ENCODE data around the gene CLEC16A.

CLEC16A gene

GRCh38 chr16:11073407-11073999 is 129.1 kb downstream of the CLEC16A start:
- no peaks in the 10 kb centered on the region for H3K9me3 Mint-ChIP-seq
- H3K27me3 Mint-ChIP-seq, result no peaks in the 10 kb centered on the region
- no peak overlapping the region for H3K4me3 Mint-ChIP-seq
- H3K27ac Mint-ChIP-seq, result peak overlapping the region; percentile 61
- peaks cover 79% of the 10 kb centered on the region for H3K4me1 Mint-ChIP-seq
- DNase-seq (no peak), ATAC-seq (no peak)
- H3K36me3 Mint-ChIP-seq (ENCODE audit: low read depth), result peaks cover 16% of the 10 kb centered on the region

GRCh38 chr16:11074131-11074530 is 129.8 kb downstream of the CLEC16A start:
- no peak for ATAC-seq
- no peak overlapping the region for H3K4me3 Mint-ChIP-seq
- no peak overlapping the region for H3K27ac Mint-ChIP-seq
- no peaks in the 10 kb centered on the region for H3K9me3 Mint-ChIP-seq
- peaks cover 15% of the 10 kb centered on the region for H3K36me3 Mint-ChIP-seq (ENCODE audit: low read depth)
- H3K4me1 Mint-ChIP-seq, result peaks cover 85% of the 10 kb centered on the region
- no peaks in the 10 kb centered on the region for H3K27me3 Mint-ChIP-seq
- DNase-seq, result no peak

GRCh38 chr16:11075163-11075562 is 130.8 kb downstream of the CLEC16A start:
- Mint-ChIP-seq H3K4me1 (peaks cover 95% of the 10 kb centered on the region), H3K9me3 (no peaks in the 10 kb centered on the region), H3K36me3 (ENCODE audit: low read depth) (peaks cover 12% of the 10 kb centered on the region), H3K27me3 (no peaks in the 10 kb centered on the region), H3K4me3 (no peak overlapping the region), H3K27ac (peak overlapping the region; percentile 90)
- DNase-seq, result no peak
- ATAC-seq, result no peak

- peaks cover 14% of the 10 kb centered on the region for H3K36me3 Mint-ChIP-seq (ENCODE audit: low read depth)
- H3K27me3 Mint-ChIP-seq, result no peaks in the 10 kb centered on the region
- H3K9me3 Mint-ChIP-seq, result no peaks in the 10 kb centered on the region
- peaks cover 99% of the 10 kb centered on the region for H3K4me1 Mint-ChIP-seq
- peak; percentile 76 for ATAC-seq
- peak overlapping the region; percentile 39 for H3K4me3 Mint-ChIP-seq
- H3K27ac Mint-ChIP-seq, result peak overlapping the region; percentile 90
- DNase-seq, result peak; percentile 76
These were observed 132.1 kb downstream of the CLEC16A start for GRCh38 chr16:11076259-11077018.

GRCh38 chr16:11078812-11079459 is 134.6 kb downstream of the CLEC16A start:
- H3K4me3 Mint-ChIP-seq, result peak overlapping the region; percentile 66
- ATAC-seq, result no peak
- H3K4me1 Mint-ChIP-seq, result peaks cover 97% of the 10 kb centered on the region
- H3K36me3 Mint-ChIP-seq (ENCODE audit: low read depth), result peaks cover 16% of the 10 kb centered on the region
- no peaks in the 10 kb centered on the region for H3K27me3 Mint-ChIP-seq
- H3K27ac Mint-ChIP-seq, result peak overlapping the region; percentile 90
- no peak for DNase-seq
- no peaks in the 10 kb centered on the region for H3K9me3 Mint-ChIP-seq

GRCh38 chr16:11079652-11080187 is 135.4 kb downstream of the CLEC16A start:
- ATAC-seq (peak; percentile 31), DNase-seq (no peak)
- H3K4me3 Mint-ChIP-seq, result peak overlapping the region; percentile 66
- H3K36me3 Mint-ChIP-seq (ENCODE audit: low read depth), result peaks cover 19% of the 10 kb centered on the region
- H3K27ac Mint-ChIP-seq, result peak overlapping the region; percentile 90
- peaks cover 97% of the 10 kb centered on the region for H3K4me1 Mint-ChIP-seq
- H3K27me3 Mint-ChIP-seq, result no peaks in the 10 kb centered on the region
- no peaks in the 10 kb centered on the region for H3K9me3 Mint-ChIP-seq

GRCh38 chr16:11080327-11080967 is 136.1 kb downstream of the CLEC16A start:
- no peak overlapping the region for H3K4me3 Mint-ChIP-seq
- DNase-seq (no peak), ATAC-seq (no peak)
- H3K36me3 Mint-ChIP-seq (ENCODE audit: low read depth), result peaks cover 22% of the 10 kb centered on the region
- no peaks in the 10 kb centered on the region for H3K9me3 Mint-ChIP-seq
- H3K27me3 Mint-ChIP-seq, result no peaks in the 10 kb centered on the region
- peaks cover 98% of the 10 kb centered on the region for H3K4me1 Mint-ChIP-seq
- peak overlapping the region; percentile 90 for H3K27ac Mint-ChIP-seq

GRCh38 chr16:11080999-11081630 is 136.8 kb downstream of the CLEC16A start:
- peak overlapping the region; percentile 90 for H3K27ac Mint-ChIP-seq
- no peak for DNase-seq
- H3K4me1 Mint-ChIP-seq, result peaks cover 93% of the 10 kb centered on the region
- H3K36me3 Mint-ChIP-seq (ENCODE audit: low read depth), result peaks cover 22% of the 10 kb centered on the region
- H3K9me3 Mint-ChIP-seq, result no peaks in the 10 kb centered on the region
- H3K4me3 Mint-ChIP-seq, result no peak overlapping the region
- ATAC-seq, result no peak
- no peaks in the 10 kb centered on the region for H3K27me3 Mint-ChIP-seq

GRCh38 chr16:11082108-11082859 is 137.9 kb downstream of the CLEC16A start:
- peaks cover 89% of the 10 kb centered on the region for H3K4me1 Mint-ChIP-seq

GRCh38 chr16:11082860-11083388 is 138.6 kb downstream of the CLEC16A start:
- H3K27me3 Mint-ChIP-seq, result no peaks in the 10 kb centered on the region
- H3K4me3 Mint-ChIP-seq, result no peak overlapping the region
- DNase-seq, result no peak
- peak overlapping the region; percentile 72 for H3K27ac Mint-ChIP-seq
- H3K9me3 Mint-ChIP-seq, result no peaks in the 10 kb centered on the region
- ATAC-seq, result no peak
- H3K36me3 Mint-ChIP-seq (ENCODE audit: low read depth), result peaks cover 22% of the 10 kb centered on the region
- H3K4me1 Mint-ChIP-seq, result peaks cover 89% of the 10 kb centered on the region

More at GRCh38 chr16:11082108-11082859, 137.9 kb downstream of the CLEC16A start:
- DNase-seq (no peak), ATAC-seq (no peak)
- no peaks in the 10 kb centered on the region for H3K27me3 Mint-ChIP-seq
- no peak overlapping the region for H3K4me3 Mint-ChIP-seq
- peak overlapping the region; percentile 49 for H3K27ac Mint-ChIP-seq
- H3K36me3 Mint-ChIP-seq (ENCODE audit: low read depth), result peaks cover 22% of the 10 kb centered on the region
- H3K9me3 Mint-ChIP-seq, result no peaks in the 10 kb centered on the region

- H3K9me3 Mint-ChIP-seq, result no peaks in the 10 kb centered on the region
- ATAC-seq (peak; percentile 46), DNase-seq (no peak)
- peak overlapping the region; percentile 72 for H3K27ac Mint-ChIP-seq
- H3K4me1 Mint-ChIP-seq, result peaks cover 89% of the 10 kb centered on the region
- no peaks in the 10 kb centered on the region for H3K27me3 Mint-ChIP-seq
- peaks cover 18% of the 10 kb centered on the region for H3K36me3 Mint-ChIP-seq (ENCODE audit: low read depth)
- no peak overlapping the region for H3K4me3 Mint-ChIP-seq
These were observed 140.1 kb downstream of the CLEC16A start for GRCh38 chr16:11084484-11084875.

GRCh38 chr16:11084876-11085485 is 140.6 kb downstream of the CLEC16A start:
- peaks cover 21% of the 10 kb centered on the region for H3K36me3 Mint-ChIP-seq (ENCODE audit: low read depth)
- peak overlapping the region; percentile 72 for H3K27ac Mint-ChIP-seq
- DNase-seq (no peak), ATAC-seq (no peak)
- no peaks in the 10 kb centered on the region for H3K9me3 Mint-ChIP-seq
- H3K27me3 Mint-ChIP-seq, result no peaks in the 10 kb centered on the region
- H3K4me3 Mint-ChIP-seq, result no peak overlapping the region
- H3K4me1 Mint-ChIP-seq, result peaks cover 89% of the 10 kb centered on the region

GRCh38 chr16:11085916-11086315 is 141.6 kb downstream of the CLEC16A start:
- Mint-ChIP-seq H3K27me3 (no peaks in the 10 kb centered on the region), H3K36me3 (ENCODE audit: low read depth) (peaks cover 18% of the 10 kb centered on the region), H3K9me3 (no peaks in the 10 kb centered on the region), H3K27ac (no peak overlapping the region), H3K4me1 (peaks cover 85% of the 10 kb centered on the region), H3K4me3 (no peak overlapping the region)
- DNase-seq (no peak), ATAC-seq (no peak)

All from activated naive CD8-positive, alpha-beta T cell treated with anti-CD3 and anti-CD28 coated beads, Interleukin-2, amount 50 U/mL, for 24 hours (primary cell).